Ovary (tissue), 9 donors: Measurements from ENCODE around the gene B3GNT7. TPM values are rescaled to one million over a fixed set of nuclear protein-coding genes. Genes with fewer than 3 reads are reported as not detected.
A peak's percentile ranks its signal among the peaks of the same experiment; 100 is the strongest.
"Not testable (repeated sequence)": the region's sequence is repeated elsewhere in the genome, so short reads cannot be mapped to it uniquely, and the experiment has no call there.

Experiments
- DNase-seq, 5 donors: peaks; one replicate each; pipeline ENCODE4 v3.0.0-alpha.2; 2019 to 2020
- H3K27ac ChIP-seq, 2 donors: fragments of 200-600 bp; one replicate each; pipeline versions ENCODE4 v1.5.1 to v1.8.0; 2019 to 2022
- H3K27me3 ChIP-seq: fragments of 200-600 bp; one replicate; pipeline ENCODE4 v1.8.0; 2022
- H3K36me3 ChIP-seq: fragments of 200-600 bp; sonication (generic); one replicate; pipeline ENCODE4 v1.5.1; 2019
- H3K4me1 ChIP-seq: one replicate; pipeline ENCODE4 v1.8.1; 2013; ENCODE audit warnings: mild to moderate bottlenecking, moderate library complexity; ENCODE audit not compliant: insufficient read depth
- H3K4me3 ChIP-seq: fragments of 200-600 bp; sonication (generic); one replicate; pipeline ENCODE4 v1.5.1; 2017
- H3K9me3 ChIP-seq, 2 donors: fragments of 200-600 bp in 1 of 2; sonication (generic) in 1 of 2; one replicate each; pipeline versions ENCODE4 v1.5.1 to v1.8.1; 2013 to 2019; ENCODE audit warnings: mild to moderate bottlenecking in 1 of 2, moderate library complexity in 1 of 2
- WGBS, 3 donors: extraction: QIAGEN DNeasy Blood & Tissue Kit in 1 of 3; methylation state at CpG; one replicate each; pipeline versions ENCODE4 v1.1.5 to v1.1.7; 2013 to 2017; 5-methylcytosine and 5-hydroxymethylcytosine counted together
- intact Hi-C, 4 donors: fragments of 100-400 bp; cut with DNase I; formaldehyde crosslinking; loops; one replicate each; pipeline versions ENCODE4 v1.11.0 to v1.15.1; 2022 to 2023
- polyA plus RNA-seq, 2 donors: library from polyadenylated mRNA; stranded (reverse); fragments of 200-250 nt in 1 of 2; fragments of 350-450 nt in 1 of 2; fragmentation: Illumina TruSeq in 1 of 2; extraction: RNeasy Lipid Tissue Mini Kit (QIAGEN cat#74804) in 1 of 2; gene quantifications; one replicate each; pipeline ENCODE4 v1.2.3, GENCODE V29; 2013 to 2014
- total RNA-seq, 7 donors: library from RNA; depleted of rRNA in 2 of 7; stranded (reverse); fragments of >200 nt in 2 of 7; fragmentation: NEBNext Ultra II Directional in 3 of 7; extraction: Animal tissue kit (Norgen Biotek cat#: 25700) in 3 of 7; gene quantifications; one replicate each; pipeline versions ENCODE4 v1.1.0 to v1.2.4, GENCODE V29; 2016 to 2023
- TF ChIP-seq, protein P1 (sequence below), 3 donors: fragments of 450-650 bp in 2 of 3; fragments of 200-600 bp in 1 of 3; IDR thresholded peaks; one replicate each; pipeline versions ENCODE4 v1.5.1 to v1.8.0; 2016 to 2022; ENCODE audit warnings: antibody characterized with exemption in 3 of 3, mild to moderate bottlenecking in 1 of 3
- donor health status: DM: no; HTN: no; CAD: no; lungs with moderate emphysema.
- donor health status: DM: no; HTN: no; CAD: no.
- donor health status: Bipolar disorder and iron deficiency.
- donor health status: DM: yes; HTN: yes; CAD: no.
- donor health status: DM: no; HTN: no; CAD: no.
- donor health status: DM: yes; HTN: yes; CAD: no.

The B3GNT7 gene
- total and polyA plus RNA-seq, 9 donors = 4.8 to 34.0 (median 24.4) TPM

DNA sequence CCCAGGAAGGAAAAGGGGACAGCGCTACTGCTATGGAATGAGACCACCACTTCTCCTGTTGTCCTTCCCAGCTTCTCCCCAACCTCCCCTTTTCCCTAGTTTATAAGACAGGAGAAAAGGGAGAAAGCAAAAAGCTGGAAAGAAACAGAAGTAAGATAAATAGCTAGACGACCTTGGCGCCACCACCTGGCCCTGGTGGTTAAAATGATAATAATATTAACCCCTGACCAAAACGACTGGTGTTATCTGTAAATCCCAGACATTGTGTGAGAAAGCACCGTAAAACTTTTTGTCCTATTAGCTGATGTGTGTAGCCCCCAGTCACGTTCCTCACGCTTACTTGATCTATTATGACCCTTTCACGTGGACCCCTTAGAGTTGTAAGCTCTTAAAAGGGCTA, 5.2 kb downstream of the B3GNT7 start:
- H3K36me3 ChIP-seq, H3K4me3 ChIP-seq, H3K27me3 ChIP-seq, H3K9me3 ChIP-seq, DNase-seq, intact Hi-C loops: not testable (repeated sequence)
- TF ChIP-seq, protein P1, sequence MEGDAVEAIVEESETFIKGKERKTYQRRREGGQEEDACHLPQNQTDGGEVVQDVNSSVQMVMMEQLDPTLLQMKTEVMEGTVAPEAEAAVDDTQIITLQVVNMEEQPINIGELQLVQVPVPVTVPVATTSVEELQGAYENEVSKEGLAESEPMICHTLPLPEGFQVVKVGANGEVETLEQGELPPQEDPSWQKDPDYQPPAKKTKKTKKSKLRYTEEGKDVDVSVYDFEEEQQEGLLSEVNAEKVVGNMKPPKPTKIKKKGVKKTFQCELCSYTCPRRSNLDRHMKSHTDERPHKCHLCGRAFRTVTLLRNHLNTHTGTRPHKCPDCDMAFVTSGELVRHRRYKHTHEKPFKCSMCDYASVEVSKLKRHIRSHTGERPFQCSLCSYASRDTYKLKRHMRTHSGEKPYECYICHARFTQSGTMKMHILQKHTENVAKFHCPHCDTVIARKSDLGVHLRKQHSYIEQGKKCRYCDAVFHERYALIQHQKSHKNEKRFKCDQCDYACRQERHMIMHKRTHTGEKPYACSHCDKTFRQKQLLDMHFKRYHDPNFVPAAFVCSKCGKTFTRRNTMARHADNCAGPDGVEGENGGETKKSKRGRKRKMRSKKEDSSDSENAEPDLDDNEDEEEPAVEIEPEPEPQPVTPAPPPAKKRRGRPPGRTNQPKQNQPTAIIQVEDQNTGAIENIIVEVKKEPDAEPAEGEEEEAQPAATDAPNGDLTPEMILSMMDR (IDR thresholded peaks at IDR 0.05) = peak in 2 of 3 donors; percentile 5 to 15
- H3K27ac ChIP-seq = peak overlapping the region; percentile 53 to 79
- peaks cover 20% of the 10 kb centered on the region for H3K4me1 ChIP-seq
- WGBS, 3 donors = 4 to 12% (median 11%) methylated on average over 8 of the region's 8 CpGs

DNA sequence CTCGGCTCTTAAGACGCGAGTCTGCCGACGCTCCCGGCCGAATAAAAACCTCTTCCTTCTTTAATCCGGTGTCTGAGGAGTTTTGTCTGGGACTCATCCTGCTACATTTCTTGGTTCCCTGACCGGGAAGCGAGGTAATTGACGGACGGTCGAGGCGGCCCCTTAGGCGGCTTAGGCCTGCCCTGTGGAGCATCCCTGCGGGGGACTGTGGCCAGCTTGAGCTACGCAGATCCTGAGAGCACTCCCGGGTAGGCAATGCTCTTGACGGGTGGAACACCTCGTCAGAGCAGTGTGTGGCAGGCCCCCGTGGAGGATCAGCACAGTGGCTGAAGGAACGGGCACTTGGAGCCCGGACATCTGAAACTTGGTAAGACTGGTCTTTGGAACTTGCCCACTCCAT, 5.6 kb downstream of the B3GNT7 start:
- H3K9me3 ChIP-seq, H3K4me3 ChIP-seq, intact Hi-C loops, H3K36me3 ChIP-seq, H3K27me3 ChIP-seq: not testable (repeated sequence)
- H3K4me1 ChIP-seq = peaks cover 20% of the 10 kb centered on the region
- WGBS, 3 donors = 19 to 38% (median 19%) methylated on average over 23 of the region's 23 CpGs
- peak; percentile 52 to 74 (median 58) for DNase-seq
- H3K27ac ChIP-seq = peak overlapping the region; percentile 53 to 79

DNA sequence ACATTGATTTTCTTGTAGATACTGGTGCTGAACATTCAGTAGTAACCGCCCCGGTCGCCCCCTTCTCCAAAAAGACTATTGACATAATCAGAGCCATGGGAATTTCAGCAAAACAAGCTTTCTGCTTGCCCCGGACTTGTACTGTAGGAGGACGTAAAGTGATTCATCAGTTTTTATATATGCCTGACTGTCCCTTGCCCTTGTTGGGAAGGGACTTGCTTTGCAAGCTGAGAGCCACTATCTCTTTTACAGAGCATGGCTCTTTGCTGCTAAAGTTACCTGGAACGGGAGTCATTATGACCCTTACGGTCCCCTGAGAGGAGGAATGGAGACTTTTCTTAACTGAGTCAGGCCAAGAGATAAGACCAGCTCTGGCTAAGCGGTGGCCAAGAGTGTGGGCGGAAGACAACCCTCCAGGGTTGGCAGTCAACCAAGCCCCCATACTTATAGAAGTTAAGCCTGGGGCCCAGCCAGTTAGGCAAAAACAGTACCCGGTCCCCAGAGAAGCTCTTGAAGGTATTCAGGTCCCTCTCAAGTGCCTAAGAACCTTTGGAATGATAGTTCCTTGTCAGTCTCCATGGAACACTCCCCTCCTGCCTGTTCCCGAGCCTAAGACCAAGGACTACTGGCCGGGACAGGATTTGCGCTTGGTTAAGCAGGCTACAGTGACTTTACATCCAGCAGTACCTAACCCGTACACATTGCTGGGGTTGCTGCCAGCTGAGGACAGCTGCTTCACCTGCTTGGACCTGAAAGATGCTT, 8.1 kb downstream of the B3GNT7 start:
- H3K36me3 ChIP-seq, H3K4me3 ChIP-seq, H3K27me3 ChIP-seq, intact Hi-C loops, H3K9me3 ChIP-seq: not testable (repeated sequence)
- Histone ChIP-seq H3K27ac (peak overlapping the region in 1 of 2 donors; percentile 79), H3K4me1 (peaks cover 22% of the 10 kb centered on the region)
- 10 to 30% (median 15%) methylated on average over 14 of the region's 14 CpGs for WGBS, 3 donors
- peak in 1 of 5 donors; percentile 53 for DNase-seq

DNA sequence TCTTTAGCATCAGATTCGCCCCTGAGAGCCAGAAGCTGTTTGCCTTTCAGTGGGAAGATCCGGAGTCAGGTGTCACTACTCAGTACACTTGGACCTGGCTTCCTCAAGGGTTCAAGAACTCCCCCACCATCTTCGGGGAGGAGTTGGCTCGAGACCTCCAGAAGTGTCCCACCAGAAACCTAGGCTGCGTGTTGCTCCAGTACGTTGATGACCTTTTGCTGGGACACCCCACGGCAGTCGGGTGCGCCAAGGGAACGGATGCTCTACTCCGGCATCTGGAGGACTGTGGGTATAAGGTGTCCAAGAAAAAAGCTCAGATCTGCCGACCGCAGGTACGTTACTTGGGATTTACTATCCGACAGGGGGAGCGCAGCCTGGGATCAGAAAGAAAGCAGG, 8.7 kb downstream of the B3GNT7 start:
- intact Hi-C loops, H3K9me3 ChIP-seq, H3K27me3 ChIP-seq, H3K36me3 ChIP-seq, H3K4me3 ChIP-seq: not testable (repeated sequence)
- Histone ChIP-seq H3K27ac (peak overlapping the region in 1 of 2 donors; percentile 79), H3K4me1 (peaks cover 20% of the 10 kb centered on the region)
- 46 to 77% (median 61%) methylated on average over 16 of the region's 16 CpGs for WGBS, 3 donors
- DNase-seq = peak in 1 of 5 donors; percentile 48

GRCh38 chr2:231405601-231406367, 10.3 kb downstream of the B3GNT7 start:
- Histone ChIP-seq H3K27ac (peak overlapping the region in 1 of 2 donors; percentile 79), H3K4me1 (peaks cover 10% of the 10 kb centered on the region)
- H3K4me3 ChIP-seq, H3K9me3 ChIP-seq, H3K27me3 ChIP-seq, H3K36me3 ChIP-seq, intact Hi-C loops: not testable (repeated sequence)
- DNase-seq = peak in 1 of 5 donors; percentile 48
- WGBS, 3 donors = 14 to 31% (median 22%) methylated on average over 16 of the region's 16 CpGs
- TF ChIP-seq, protein P1 (IDR thresholded peaks at IDR 0.05) = peak; percentile 40 to 61 (median 42)

GRCh38 chr2:231407686-231408085, 12.2 kb downstream of the B3GNT7 start:
- H3K27me3 ChIP-seq, H3K4me3 ChIP-seq, intact Hi-C loops, H3K9me3 ChIP-seq, DNase-seq, H3K36me3 ChIP-seq: not testable (repeated sequence)
- Histone ChIP-seq H3K27ac (peak overlapping the region in 1 of 2 donors; percentile 79), H3K4me1 (peaks cover 12% of the 10 kb centered on the region)
- WGBS, 3 donors = 7 to 31% (median 29%) methylated on average over 5 of the region's 5 CpGs
